Endothelial cell of umbilical vein (primary cell): ENCODE data around the gene HDAC7.

Source experiments
- EZH2 ChIP-seq: IDR thresholded peaks from 2 replicates; pipeline ENCODE4 v1.6.1; 2012; ENCODE audit warnings: borderline replicate concordance, low read depth, mild to moderate bottlenecking, moderate library complexity, low read length, inconsistent platforms; ENCODE audit not compliant: severe bottlenecking
- FOS ChIP-seq: IDR thresholded peaks from 2 replicates; pipeline ENCODE4 v1.6.1; 2011; ENCODE audit warnings: mild to moderate bottlenecking, low read length, moderate library complexity, borderline replicate concordance; ENCODE audit not compliant: insufficient read depth
- JUN ChIP-seq: IDR thresholded peaks from 2 replicates; pipeline ENCODE4 v1.6.1; 2011; ENCODE audit warnings: borderline replicate concordance, low read depth; ENCODE audit not compliant: insufficient read length, insufficient read depth
- MYC ChIP-seq: IDR thresholded peaks from one replicate; pipeline ENCODE4 v1.6.1; 2011; ENCODE audit warnings: mild to moderate bottlenecking, low read depth, low read length
- POLR2A ChIP-seq: IDR thresholded peaks from 2 replicates; pipeline ENCODE4 v1.6.1; 2012; ENCODE audit warnings: low read depth, mild to moderate bottlenecking, control low read depth, low read length
- POLR2AphosphoS5 ChIP-seq: IDR thresholded peaks from 2 replicates; pipeline ENCODE4 v1.6.1; 2012; ENCODE audit warnings: low read depth, mild to moderate bottlenecking, control low read depth, low read length, moderate library complexity; ENCODE audit not compliant: insufficient read depth
- TF ChIP-seq, protein P1 (sequence below), 2 donors: IDR thresholded peaks; 1 replicate in 1 of 2; 2 replicates in 1 of 2; pipeline ENCODE4 v1.5.1; 2011; ENCODE audit warnings: low read length in 2 of 2, mild to moderate bottlenecking in 2 of 2, moderate library complexity in 2 of 2, control low read depth in 1 of 2, inconsistent platforms in 1 of 2, low read depth in 1 of 2; ENCODE audit not compliant: insufficient read depth in 1 of 2; ENCODE audit errors: extremely low read depth in 1 of 2
- TF ChIP-seq, protein P2 (sequence below): IDR thresholded peaks from 2 replicates; pipeline ENCODE4 v1.6.1; 2011; ENCODE audit not compliant: insufficient read depth, insufficient read length

DNA sequence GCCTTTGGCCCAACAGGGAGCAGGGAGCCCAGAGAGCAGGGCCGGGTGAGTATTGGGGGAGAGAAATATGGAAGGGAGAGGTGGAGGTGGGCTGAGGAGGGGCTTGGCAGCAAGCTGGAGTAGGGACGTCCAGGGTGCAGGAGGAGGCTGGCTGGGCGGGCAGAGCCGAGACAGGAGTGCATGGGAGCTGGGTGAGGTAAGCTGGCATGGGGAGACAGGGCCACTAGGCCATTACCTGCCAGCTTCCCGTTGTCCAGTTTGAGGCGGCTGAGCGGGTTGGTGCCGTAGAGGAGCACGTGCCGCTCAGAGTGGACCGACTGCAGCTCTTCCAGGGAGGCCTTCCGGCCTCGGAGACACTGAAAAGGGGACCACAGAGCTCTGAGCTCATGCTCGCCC, 28.4 kb downstream of the HDAC7 start:
- TF ChIP-seq EZH2 (no peak), POLR2A (no peak), FOS (no peak), MYC (no peak), POLR2AphosphoS5 (no peak), JUN (no peak)
- TF ChIP-seq, protein P1, sequence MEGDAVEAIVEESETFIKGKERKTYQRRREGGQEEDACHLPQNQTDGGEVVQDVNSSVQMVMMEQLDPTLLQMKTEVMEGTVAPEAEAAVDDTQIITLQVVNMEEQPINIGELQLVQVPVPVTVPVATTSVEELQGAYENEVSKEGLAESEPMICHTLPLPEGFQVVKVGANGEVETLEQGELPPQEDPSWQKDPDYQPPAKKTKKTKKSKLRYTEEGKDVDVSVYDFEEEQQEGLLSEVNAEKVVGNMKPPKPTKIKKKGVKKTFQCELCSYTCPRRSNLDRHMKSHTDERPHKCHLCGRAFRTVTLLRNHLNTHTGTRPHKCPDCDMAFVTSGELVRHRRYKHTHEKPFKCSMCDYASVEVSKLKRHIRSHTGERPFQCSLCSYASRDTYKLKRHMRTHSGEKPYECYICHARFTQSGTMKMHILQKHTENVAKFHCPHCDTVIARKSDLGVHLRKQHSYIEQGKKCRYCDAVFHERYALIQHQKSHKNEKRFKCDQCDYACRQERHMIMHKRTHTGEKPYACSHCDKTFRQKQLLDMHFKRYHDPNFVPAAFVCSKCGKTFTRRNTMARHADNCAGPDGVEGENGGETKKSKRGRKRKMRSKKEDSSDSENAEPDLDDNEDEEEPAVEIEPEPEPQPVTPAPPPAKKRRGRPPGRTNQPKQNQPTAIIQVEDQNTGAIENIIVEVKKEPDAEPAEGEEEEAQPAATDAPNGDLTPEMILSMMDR (IDR thresholded peaks at IDR 0.05; ENCODE audit: extremely low read depth in 1 of 2, insufficient read depth in 1 of 2, low read depth in 1 of 2, low read length in 2 of 2): no peak
- TF ChIP-seq, protein P2, sequence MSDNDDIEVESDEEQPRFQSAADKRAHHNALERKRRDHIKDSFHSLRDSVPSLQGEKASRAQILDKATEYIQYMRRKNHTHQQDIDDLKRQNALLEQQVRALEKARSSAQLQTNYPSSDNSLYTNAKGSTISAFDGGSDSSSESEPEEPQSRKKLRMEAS: no peak
